ENCODE measurements around the gene PRKAA1.

- no peak for TF ChIP-seq CTCF (IDR thresholded peaks at IDR 0.05; ENCODE audit: insufficient read depth, low read depth, low read length)
- no peak for TF ChIP-seq EZH2 (IDR thresholded peaks at IDR 0.05; ENCODE audit: insufficient read depth, low read length)
Observed at GRCh38 chr5:40735609-40736008, 62.6 kb downstream of the PRKAA1 start.

Measured in astrocyte (in vitro differentiated cells and primary cell).